HEK293 (cell line): Measurements from ENCODE around the gene WDFY2.

Experiments
- KLF16 ChIP-seq: fragments of 450-650 bp; formaldehyde crosslinking; IDR thresholded peaks from 2 replicates; pipeline ENCODE4 v1.5.1; 2017; ENCODE audit warnings: missing biosample characterization, missing genetic modification characterization
- ZNF37A ChIP-seq: fragments of 450-650 bp; IDR thresholded peaks from 2 replicates; pipeline ENCODE4 v1.5.1; 2018; ENCODE audit warnings: missing biosample characterization, missing genetic modification characterization
- ZNF626 ChIP-seq: fragments of 450-650 bp; sonication (Bioruptor Pico); formaldehyde crosslinking; IDR thresholded peaks from 2 replicates; pipeline ENCODE4 v1.5.1; 2018; ENCODE audit warnings: missing biosample characterization, missing genetic modification characterization, inconsistent platforms
- TF ChIP-seq, protein P1 (sequence below): fragments of 450-650 bp; formaldehyde crosslinking; IDR thresholded peaks from 2 replicates; pipeline ENCODE4 v1.5.1; 2016; ENCODE audit warnings: missing biosample characterization, missing genetic modification characterization

DNA sequence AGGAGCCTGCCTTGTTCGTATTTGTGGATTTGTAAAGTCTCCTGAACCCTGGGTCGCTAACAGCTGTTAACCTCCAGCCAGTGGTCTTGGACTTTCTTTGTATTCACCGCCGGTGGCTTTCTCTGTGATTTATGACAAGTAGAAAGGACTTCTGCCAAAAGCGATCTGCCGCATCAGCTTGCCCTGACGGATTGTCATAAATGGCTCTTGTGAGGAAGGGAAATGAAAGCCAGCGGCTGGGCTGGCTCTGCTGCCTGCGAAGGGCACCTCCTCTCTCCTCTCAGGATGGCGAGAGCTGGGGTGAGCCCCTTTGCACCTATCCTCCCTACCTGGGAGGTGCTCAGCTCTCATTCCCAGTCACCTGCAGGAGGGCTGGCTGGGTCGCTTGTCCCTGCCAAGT, 194.1 kb downstream of the WDFY2 start:
- TF ChIP-seq ZNF626 (tag by site-specific recombination), result no peak
- TF ChIP-seq KLF16 (tag by site-specific recombination), result no peak
- TF ChIP-seq ZNF37A (tag by site-specific recombination), result no peak
- TF ChIP-seq, protein P1, sequence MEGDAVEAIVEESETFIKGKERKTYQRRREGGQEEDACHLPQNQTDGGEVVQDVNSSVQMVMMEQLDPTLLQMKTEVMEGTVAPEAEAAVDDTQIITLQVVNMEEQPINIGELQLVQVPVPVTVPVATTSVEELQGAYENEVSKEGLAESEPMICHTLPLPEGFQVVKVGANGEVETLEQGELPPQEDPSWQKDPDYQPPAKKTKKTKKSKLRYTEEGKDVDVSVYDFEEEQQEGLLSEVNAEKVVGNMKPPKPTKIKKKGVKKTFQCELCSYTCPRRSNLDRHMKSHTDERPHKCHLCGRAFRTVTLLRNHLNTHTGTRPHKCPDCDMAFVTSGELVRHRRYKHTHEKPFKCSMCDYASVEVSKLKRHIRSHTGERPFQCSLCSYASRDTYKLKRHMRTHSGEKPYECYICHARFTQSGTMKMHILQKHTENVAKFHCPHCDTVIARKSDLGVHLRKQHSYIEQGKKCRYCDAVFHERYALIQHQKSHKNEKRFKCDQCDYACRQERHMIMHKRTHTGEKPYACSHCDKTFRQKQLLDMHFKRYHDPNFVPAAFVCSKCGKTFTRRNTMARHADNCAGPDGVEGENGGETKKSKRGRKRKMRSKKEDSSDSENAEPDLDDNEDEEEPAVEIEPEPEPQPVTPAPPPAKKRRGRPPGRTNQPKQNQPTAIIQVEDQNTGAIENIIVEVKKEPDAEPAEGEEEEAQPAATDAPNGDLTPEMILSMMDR (tag by site-specific recombination), result no peak
